ENCODE data around the gene FOCAD.

Gene FOCAD

DNA sequence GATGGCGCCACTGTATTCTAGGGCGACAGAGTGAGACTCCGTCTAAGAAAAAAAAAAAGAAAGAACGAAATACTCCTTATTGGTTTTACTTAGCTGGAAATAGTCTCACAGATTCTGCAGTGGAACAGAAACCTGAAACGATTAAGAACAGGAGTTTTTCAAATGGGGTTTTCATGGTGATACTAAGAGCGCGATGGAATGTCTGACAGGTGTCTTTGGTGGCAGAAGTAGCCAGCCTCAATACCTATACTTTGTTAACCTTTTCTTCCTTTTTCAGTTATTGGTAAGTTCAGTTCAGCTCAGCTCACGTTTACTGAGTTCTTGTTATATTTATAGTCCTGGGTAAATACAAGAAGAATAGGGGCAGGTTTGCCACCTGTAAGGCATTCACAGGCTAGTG lies 123.9 kb downstream of the FOCAD start:
- no peak for DNase-seq

DNA sequence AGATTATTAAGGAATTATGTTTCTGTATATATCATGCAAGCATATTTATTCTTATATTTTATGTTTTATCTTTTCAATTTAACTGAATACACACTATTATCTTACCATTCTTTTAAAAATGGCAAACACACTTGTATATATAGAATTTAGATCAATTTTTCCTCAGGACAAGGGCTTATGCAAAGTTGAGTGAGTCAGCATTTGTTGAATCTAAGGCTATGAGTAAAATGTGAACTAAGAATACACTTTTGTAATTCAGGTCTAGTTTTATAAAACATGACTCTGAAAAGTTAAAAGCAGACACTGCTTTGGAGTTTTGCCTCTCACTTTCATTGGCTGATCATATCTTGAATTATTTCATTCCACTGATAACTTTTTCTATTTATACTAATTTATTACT lies 127.8 kb downstream of the FOCAD start:
- no peak for DNase-seq

DNA sequence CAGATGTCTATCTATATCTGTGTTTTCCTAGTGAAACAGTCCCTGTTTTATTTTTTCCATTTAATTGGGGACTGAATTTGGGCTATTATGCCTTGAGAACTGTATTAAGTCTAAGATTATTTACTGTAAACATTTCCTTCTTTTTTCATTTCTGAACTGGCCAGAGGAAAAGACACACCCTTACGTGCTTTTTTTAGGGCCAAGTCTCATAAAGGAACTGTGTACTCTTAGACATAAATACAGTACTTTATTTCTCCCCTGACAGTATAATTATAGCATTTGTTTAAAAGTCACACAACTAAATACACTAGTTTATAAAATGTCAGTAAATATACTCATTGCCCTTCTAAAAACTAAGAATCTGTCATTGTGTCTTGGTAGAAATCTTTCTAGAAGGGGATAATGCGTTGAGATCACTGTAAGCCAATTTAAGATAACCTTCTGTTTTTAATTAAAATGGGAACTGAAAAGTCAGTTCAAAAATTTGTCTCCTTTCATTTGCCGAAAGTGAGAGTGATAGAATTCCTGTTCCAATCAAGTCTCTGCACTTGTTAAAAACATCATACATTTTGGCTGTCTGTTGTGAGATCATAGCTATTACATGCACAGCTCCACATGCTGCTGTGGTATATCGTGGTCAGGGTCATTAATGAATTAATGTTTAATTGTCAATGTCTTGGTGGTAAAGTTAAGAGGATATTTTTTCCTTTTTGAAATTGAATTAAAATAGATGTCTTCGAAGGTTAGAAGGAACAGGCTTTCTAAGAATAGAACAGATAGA lies 132.1 kb downstream of the FOCAD start:
- no peak for DNase-seq

DNA sequence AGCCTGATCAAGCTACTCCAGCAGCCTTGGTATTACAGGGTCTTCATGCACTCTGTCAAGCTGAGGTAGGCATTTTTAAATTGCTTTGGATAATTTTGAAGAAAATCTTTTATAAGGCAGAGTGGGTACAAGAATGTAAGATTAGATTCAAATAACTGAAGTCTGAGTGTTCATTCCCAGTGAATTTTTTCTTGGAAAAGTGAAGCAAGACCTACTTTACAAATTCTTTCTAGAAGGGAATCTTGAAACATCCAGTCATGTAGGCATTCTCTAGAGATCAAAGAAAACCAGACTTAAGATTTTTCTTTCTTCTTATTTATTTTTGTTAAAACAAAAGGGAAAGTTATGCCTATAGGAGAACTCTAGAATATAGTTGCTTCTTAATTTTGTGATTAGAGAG lies 139.0 kb downstream of the FOCAD start:
- no peak for DNase-seq

DNA sequence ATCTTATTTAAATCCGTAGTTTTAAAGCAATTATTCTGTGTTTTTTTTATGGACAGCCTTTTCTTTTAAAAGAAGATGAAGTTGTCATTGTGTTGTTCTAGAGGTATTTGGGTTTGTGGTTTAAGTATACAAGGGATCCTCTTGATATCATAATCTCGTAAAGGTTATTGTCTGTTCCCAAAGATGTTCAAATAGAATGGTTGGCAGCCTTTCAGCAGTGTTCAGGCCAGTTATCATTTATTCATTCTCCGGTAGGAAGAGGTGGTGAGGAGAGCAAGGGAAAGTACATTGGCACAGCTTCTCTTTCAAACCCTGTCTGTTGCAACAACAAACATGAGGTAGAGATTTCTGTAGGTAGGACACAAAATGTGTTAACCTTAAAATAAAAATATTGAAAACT lies 147.0 kb downstream of the FOCAD start:
- DNase-seq: no peak

DNA sequence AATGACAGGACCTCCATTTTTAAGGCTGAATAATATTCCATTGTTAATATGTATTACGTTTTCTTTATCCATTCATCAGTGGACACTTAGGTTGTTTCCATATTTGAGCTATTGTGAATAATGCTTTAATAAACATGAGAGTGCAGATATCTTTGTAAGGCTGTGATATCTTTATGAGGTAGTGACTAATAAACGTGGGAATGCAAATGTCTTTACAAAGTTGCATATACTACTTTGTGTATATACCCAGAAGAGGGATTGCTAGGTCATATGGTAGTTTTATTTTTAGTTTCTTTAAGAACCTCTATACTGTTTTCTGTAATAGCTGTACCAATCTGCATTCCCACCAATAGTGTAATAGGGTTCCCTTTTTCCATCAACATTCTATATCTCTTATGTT lies 148.7 kb downstream of the FOCAD start:
- DNase-seq: no peak

DNA sequence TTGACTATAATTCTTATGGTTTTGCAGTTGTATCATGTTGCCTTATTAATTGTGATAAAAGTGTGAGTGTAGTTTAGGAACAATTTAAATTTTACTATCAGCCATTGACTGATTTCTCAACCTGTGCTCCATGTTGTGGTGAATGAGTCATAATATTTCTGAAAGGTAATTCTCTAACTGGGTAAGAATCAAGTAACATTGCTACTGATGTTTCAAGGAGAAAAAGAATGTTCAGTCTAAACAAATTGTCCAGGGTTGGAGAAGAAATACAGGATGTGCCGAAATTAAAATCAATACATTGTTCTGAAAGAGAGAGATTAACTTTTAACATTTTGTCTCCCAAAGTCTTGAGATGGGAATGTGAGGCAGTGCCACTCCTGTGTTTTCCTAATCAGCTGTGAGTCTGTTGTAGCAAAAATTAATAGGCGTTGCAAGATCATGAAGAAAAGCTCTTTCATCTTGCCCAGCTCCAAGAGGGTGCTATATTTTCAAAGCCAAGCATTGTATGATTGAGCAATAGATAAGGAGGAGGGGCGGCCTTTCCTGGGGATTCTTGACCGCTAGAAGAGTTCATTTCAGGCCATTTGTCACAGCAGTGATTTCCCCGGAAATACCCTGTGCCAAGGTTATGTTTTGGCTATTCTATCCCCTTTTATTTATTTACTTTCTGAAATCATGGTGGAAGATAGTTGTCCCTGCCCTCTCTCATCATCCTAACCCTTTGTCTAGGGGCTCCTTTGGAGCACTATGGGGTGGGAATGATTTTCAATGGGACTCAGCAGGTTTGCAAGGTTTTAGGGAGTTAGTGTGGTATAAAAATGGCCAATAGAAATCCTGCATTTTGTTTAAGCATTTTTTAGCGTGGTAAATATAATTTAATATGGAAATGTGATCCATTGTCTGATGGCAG lies 151.6 kb downstream of the FOCAD start:
- no peak for DNase-seq

DNA sequence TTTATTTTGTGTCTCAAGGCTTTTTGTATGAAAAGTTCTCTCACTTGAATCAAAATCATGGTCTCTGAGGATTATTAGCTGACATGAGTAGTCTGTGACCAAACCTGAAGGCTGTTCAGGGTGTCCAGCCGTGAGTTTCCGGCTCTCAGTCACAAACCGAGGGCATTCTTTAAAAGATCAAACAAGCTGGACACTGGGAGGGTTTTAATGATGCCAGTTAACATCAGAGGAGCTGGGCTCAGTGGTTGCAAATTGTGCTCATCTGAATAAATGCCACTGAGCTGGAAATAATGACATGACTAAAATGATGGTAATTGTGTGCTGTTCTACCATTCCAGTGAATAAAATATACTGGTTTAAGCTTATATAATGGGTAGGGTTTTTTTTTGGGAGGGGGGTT lies 153.1 kb downstream of the FOCAD start:
- no peak for DNase-seq

DNA sequence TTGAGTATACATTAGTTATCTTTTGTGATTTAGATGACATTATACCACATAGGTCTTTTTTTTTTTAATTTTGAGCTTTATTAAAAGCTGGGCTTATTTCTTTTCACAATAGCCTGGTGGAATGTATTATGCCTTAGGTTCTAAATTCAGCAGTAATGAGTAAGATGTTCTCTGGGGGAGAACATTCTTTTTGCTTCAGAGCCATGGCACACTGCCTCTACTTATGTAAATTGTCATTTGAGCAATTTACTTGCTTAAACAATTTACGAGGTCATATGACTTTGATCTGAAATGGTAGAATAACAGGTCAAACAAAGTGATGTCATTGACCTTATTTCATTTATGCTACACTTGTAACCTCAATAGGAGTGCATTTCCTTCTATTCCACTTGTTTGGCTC lies 154.2 kb downstream of the FOCAD start:
- no peak for DNase-seq

DNA sequence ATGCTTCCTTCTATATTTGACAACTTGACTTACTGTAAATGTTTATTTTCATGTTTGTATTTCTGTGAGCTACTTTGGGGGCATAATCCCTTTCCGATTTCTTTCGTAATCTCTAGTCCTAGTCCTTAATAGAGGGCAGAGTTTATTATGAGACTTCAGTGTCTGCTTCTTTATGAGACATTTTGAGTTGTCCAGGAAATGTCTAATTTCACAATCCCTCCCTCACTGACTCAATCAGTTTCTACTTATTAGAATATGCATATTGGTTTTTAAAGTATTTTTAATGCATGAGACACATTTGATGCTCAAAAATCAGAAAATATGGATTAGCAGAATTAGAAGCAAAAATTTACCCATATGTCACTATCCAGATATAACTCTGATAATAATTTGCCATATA lies 160.9 kb downstream of the FOCAD start:
- DNase-seq: no peak

DNA sequence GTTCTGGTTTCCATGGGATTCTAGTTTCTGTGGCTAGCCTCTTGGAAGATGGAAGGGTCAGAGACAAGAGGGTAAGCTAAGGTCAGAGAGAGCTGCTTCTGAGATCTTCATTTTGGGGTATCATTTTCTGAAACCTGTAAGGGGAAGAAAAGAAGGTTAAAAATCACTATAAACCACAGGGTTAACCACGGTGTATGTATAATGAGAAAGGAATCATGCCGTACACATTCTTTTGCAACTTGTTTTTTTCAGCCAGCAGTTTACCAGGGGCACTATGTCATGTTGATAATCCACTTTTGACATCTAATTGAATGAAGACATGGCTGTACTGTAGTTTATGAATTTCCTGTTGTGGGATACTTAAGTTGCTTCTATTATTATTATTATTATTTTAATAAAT lies 164.4 kb downstream of the FOCAD start:
- no peak for DNase-seq

DNA sequence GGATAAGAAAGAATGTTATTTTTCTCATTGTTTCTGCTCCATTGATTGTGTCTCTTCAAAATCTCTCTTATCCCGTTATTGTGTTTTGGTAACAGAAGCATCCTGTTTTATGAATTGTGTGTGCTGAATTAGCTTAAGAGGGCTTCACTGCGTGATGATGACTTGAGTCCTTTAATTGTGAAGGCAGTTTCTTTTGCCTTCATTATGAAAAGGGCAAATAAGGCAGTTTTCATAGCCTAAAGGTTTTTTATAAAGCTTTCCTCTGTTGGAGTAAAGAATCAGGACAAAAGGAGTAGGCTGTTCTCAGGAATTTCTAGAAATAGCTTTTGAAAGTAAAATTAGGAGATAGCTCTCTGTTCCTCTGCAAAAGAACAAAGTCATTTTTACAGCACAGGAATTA lies 169.8 kb downstream of the FOCAD start:
- no peak for DNase-seq

DNA sequence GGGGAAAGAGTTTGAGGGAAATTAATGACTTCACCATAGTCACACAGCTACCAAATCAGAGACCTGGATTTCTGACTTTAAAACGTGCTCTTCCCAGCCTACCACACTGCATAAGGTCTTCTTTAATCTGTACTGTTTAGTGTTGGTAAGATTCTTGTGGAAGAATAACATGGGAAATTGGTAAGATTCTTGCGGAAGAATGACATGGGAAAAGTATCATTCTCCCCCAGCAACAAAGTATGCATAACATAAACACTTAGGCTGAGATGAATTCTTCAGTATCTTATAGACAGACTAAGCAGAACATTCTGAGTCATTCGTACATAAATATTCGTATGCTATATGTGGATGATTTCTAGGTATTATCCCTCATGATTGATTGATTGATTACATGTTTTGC lies 170.4 kb downstream of the FOCAD start:
- no peak for DNase-seq

DNA sequence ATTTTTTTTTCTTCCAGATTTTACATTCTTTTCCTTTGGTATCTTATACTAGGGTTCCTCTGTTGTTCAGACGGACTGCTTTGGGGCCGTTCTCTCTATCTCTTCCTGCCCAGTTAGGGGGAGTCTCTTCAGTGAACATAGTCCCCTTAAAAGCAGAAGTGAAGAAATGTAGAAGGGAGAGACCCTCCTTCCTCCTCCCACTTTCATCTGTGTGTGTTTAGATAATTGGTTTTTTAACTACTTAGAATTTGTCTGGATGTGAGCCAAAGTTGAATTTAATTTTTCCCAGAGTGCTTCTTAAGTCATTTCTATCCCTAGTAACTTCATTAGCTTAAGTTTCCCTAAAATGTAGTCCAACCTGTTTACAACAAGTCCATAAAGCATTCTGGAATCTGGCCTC lies 179.9 kb downstream of the FOCAD start:
- no peak for DNase-seq

DNA sequence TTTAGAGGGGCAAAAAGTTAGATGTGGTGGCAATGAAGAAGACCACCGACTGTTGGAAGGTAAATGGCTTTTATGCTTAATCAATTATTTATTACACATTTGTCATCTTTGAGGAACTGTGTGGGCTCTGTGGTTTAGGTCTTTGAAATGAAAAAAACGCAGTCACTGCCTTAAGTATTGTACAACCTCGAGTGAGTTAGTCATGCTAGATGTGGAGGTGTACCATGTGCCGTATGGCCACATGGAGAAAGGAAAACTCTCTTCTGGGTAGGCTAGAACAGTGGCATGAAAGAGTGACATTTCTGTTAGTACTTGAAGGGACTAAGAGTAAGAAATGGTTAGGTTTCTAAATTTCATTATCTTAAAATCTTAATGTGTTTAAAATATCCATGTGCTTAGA lies 181.3 kb downstream of the FOCAD start:
- peak; percentile 10 for DNase-seq

DNA sequence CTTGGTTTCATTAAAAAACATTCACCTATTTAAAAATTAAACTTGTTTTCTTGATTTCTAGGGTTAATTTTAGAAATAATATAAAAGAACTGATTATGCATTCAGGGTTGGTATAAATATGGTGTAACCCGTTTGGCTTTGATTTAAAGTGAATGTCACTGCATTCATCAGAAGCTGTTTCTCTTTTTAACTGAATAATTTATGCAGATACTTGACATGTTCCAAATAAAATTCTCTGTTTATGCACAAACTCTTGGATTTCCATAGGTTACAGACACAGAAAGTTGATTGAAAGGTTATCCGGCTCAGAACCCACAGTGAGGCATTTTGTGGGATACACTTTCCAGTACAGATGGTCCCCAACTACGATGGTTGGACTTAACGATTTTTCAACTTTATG lies 186.1 kb downstream of the FOCAD start:
- DNase-seq: no peak

DNA sequence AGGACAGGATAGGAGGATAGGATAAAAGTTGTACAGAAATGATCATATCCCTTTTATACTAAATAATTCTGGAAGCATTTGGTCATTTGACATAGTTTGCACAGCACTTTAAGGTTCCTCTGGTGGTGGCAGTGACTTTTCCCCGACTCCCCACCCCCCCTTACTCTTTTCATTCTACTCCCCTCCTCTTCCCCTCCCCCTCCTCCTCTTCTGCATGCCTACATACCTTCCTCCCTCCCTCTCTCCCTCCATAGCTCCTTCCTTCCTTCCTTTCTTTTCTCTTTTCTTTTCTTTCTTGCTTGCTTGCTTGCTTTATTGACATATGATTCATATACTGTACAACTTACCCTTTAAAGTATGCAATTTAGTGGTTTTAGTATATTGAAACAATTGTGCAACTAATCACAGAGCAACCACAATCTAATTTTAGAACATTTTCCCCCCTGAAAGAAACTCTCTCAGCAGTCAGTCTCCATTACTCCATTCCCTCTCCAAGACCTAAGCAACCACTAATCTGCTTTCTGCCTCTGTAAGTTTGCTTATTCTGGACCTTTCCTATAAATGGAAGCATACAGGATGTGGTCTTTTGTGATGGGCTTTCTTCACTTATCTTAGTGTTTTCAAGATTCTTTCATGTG lies 188.4 kb downstream of the FOCAD start:
- no peak for DNase-seq

DNA sequence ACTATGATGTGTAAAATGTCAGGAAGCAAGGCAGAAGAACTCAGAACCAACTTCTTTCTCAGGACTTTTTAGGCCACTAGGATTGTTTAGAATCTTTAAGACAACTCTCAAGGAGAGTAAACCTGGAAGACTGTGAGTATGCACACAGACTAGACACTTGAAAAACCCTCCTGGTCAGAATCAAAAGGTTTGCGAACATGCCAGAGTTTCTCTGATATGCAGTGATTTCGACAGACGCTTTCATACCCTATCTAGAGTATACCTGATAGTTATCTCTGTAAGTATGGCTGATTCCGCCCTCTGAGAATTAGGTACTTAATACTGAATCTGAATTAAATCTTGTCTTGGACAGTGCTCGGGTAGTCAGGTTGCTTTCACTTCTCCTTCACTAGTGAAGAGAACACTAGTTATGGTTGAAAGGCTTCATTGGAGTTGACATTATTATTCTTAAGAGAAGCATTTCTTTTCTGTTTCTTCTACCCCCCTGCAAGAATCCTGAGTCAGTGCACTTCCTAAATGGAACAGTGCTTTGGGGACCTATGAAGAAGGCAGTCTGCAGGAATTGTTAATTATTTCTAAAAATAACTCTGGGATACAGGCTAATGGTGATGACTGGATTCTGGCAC lies 189.3 kb downstream of the FOCAD start:
- DNase-seq: no peak

DNA sequence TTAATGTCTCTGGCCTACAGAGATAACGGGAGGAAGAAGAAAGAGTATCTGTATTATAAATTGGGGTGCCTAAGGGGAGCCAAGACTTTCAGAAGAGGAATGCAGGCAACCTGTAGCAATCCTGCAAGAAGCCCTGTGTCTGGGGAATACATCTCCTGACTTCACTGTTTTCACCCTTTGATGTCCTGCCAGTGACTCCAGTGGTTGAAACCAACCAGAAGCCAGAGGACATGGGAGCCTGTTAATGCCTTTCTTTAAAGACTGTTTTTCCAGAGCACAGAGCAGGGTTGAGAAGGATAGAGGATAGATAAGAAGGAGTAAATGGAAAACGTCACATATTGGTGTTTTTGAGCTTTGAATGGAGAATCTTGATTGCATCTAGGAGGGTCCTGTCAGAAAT lies 196.2 kb downstream of the FOCAD start:
- DNase-seq: no peak

DNA sequence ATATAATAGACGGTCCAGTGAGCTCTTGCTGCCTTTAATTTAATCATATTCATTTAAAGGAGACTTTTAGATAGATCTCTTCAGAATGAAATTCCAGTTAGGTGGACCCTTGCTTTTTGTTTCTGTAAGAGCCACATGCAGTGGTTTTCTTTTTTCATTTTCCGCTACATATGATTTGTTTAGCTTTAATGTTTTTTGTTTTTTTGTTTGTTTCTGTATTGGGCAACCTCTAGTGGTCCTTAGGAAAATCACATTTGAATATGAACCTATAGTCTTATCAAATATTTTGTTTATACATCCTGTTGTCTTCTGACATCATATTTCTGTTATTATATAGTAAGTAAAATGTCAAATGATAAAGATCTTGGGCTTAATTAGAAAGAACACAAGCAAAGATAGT lies 196.6 kb downstream of the FOCAD start:
- no peak for DNase-seq

DNA sequence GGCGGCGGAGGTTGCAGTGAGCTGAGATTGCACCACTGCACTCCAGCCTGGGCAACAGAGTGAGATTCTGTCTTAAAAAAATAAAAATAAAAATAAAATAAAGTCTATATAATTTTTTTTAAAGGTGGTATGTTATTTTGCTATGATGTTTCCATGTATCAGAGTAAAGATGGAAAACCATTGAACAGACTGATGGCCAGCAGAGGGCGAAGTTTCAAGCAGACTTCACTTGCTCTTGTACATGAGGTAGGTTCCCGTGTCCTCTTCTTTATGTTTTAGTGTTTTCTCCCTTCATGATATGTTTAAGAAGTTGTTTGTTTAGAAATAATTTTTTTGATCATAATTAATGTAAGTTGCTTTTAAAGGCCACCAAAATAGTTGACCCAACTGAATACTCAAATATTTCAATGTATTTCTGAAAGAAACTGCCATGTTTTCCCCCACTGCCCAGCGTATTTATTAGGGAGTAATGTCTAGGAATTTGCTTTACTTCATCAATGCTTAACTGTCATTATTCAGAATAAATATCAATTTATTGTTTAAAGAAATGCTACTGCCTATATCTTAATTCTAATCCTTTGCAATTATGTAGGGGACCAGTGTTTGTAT lies 201.0 kb downstream of the FOCAD start:
- DNase-seq: peak; percentile 65

DNA sequence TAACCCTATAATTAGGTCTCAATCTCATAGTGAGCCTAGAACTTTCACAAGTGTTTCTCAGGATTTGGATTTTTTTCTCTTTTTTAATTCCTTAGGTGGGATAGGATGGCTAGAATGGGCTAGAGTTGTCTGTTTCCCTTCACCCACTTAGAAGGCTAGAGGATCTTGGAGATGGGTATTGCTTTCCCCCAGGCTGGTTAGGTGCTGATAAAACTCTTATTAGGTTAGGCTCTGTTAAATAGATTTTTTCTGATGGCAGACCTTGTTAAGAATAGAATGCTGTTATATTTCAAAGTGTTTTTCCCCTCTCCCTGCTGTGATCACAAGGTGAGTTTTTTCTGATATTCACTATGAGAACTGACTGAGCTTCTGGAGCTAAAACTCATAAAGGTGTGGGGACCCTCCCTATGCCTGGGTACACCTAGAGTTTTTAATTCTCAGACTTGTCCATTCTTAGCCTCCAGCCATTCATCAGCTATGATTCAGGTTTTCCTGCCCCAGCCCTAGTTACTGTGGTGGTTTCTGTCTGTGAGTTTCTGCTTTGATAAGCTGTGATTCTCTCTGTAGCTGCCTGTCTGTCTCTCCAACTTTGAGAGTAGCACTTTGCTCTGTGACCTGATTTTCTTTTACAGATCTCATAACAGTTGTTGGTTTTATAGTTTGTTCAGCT lies 215.0 kb downstream of the FOCAD start:
- DNase-seq: no peak

All from activated naive CD4-positive, alpha-beta T cell treated with anti-CD3 and anti-CD28 coated beads, Interleukin-2, amount 50 U/mL, for 16 hours (primary cell).